HG02885 (cell line): Measurements from ENCODE around the gene METRN.

Experiments
- ATAC-seq: cut with Tn5 transposase; IDR thresholded peaks from one replicate; pipeline ENCODE4 v1.9.1; 2021; ENCODE audit warnings: mild to moderate bottlenecking; ENCODE audit not compliant: unreplicated experiment, poor library complexity

Gene METRN

DNA sequence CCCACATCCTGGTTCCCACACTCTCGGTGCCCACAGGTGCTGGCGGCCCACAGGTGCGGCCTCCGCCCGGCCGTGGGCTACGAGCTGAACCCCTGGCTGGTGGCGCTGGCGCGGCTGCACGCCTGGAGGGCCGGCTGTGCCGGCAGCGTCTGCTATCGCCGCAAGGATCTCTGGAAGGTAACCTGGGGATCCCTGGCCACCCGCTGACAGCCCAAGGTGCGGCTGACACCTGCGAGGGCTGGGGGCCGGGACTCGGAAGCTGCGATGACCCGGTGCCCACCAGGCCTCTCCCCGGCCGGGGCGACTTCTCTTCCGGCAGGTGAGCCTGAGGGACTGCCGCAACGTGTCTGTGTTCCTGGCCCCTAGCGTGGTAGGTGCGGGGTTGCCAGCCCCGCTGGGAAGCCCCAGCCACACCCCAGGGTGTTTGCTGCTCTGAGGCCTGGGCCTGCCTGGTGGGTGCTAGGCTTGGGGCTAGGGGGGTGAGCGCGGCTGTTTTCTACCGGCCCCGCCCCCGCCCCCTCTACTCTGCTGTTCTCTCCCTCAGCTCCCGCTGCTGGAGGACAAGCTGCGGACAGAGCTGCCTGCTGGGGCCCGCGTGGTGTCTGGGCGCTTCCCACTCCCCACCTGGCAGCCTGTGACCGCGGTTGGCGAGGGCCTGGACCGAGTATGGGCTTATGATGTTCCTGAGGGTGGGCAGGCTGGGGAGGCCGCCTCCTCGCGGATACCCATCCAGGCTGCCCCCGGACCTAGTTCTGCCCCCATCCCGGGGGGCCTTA lies 7.0 kb downstream of the METRN start:
- no peak for ATAC-seq

DNA sequence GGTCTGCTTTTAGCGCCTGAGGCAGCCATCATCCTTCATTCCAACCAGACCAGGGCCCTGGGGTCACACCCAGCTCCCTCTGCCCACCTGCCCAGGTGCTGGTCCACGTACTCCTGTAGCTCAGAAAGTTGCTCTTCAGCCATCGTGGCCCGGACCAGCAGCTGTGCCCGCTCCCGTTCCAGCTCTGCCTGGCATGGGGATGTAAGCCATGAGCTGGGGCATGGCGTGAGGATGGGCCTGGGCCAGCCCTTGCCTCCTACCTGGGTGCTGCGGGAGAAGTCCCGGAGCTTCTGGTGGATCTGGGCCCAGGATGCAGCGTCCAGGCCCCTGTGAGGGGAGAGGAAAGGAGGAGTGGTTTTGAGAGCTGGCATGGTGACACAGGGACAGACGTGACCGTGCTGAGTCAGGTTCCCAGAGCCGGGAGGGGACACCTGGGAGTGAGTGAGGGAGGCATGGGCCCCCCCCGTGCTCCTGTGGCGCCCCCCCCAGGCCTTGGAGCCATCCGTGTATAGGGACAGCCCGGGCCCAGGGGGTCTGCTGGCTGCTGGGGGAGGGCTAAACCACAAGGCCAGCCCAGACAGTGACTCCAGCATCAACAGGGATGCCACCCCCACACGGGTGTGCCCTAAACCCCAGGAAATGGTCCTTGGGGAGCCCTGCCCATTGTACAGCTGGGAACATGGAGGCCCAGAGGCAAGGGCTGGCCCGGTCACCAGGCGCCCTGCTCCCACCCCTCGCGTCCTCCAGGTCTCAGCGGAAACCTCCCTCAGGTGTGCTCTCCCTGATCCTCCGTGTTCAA lies 8.1 kb downstream of the METRN start:
- no peak for ATAC-seq

DNA sequence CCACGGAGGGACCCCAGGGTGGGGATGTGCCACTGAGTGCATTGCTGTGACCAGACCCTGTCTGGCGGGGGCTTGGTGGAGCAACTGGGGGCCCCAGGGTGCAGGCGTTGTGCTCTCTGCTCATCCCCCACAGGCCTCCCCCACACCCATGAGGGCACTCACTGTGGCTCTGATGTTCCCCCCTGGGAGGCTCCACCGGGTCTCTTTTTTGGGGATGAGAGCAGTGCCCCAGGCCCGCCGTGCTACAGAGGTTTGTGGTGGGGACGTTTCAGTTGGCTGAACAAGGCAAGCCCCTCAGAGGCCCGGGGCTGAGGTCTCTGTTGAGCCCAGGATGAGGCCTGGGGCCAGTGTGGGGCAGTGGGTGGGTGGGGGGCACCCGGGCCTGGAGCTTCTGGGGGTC lies 8.8 kb downstream of the METRN start:
- no peak for ATAC-seq

DNA sequence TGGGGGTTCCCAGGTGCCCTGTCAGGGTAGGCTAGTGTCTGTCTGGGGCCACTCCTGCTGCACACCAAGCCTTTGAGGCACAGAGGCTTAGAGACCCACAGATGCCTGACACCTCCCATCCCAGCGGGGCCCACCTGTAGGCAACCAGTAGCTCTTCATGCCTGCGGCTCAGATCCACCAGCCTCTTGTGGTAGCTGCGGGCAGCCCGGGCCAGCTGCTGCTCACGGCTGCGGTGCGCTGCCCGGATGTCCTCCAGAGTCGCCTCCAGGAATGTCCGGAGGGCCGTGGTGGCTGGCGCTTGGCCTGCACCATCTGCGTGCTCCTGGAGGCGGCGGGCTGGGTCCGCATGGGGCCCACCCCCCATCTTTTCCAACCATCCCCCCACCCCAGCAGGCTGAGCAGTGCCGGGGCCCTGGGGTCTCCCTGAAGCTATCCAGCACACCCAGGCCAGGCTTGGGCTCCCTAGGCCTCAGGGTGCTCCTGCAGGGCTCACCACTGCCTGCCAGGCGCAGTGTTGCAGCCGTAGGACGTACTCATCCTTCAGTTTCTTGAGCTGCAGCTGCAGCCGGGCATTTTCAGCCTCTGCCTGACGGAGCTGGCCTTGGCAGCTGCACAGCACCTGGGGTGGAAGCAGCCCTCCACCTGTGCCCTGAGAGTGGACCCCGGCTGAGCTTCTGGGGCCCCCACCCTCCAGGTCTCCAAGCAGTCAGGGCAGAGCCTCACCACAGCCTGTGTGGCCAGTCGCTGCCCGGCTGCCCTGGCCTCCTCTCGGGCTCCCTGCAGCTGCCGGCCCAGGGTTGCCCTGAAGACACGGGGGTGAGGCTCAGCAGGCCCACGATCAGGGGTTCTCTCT lies 9.5 kb downstream of the METRN start:
- no peak for ATAC-seq

DNA sequence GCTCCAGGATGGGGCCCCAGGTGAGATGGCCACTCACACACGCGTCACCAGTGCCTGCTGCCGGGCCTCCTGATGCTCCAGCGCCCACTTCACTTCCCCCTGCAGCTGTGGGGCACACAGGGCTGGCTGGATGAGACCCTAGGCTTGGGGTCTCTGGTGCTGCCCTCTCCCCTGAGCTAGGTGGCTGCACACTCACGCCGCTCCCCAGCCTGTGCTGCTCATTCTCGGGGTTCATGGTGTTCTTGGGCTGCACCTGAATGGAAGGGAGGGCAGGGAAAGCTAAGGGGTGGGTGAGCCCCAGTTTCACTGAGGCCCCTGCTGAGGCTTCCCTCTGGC lies 10.1 kb downstream of the METRN start:
- ATAC-seq: no peak

DNA sequence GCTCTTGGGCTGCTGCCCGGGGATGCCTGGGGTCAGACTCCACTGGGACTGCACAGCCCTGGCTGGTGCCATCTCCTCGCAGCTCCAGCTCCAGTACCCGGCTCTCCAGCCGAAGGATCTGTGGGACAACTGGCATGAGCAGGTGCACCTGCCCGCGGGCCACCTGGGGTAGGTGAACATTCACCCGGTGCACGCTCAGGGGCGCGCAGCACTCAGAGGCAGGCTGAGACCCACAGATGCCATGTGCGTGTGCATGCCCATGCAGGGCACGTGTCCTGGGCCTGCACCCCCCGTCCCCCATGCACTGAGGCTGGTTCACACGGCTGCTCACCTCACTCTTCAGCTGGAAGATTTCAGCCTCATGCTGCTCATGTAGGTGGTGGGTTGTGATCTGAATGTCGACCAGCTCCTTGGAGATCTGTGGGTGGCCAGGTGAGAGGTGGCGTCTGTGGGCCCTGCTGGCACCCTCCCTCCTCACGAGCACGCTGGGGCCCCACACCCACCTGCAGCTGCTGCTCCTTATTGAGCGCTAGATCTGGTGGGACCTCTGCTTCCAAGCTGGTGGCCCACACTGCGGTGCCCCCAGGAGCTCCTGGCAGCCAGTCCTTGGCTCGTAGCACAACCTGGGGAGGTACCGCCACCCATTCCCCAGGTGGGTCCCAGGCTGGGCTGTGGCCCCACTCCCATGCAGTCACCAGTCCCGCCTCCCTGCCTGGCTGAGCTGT lies 10.7 kb downstream of the METRN start:
- no peak for ATAC-seq

DNA sequence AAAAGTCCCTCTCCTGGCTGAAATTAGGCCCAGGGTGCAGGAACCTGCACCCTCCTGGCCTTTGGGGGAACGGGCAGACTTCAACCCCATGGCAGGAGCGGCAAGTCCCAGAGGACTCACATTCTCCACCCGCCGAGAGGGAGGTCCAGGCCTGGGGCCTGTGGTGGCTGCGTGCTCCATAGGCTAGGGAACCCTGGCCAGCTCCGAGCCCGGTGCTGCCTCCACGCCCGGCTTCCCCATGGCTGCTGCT lies 11.2 kb downstream of the METRN start:
- ATAC-seq: no peak

DNA sequence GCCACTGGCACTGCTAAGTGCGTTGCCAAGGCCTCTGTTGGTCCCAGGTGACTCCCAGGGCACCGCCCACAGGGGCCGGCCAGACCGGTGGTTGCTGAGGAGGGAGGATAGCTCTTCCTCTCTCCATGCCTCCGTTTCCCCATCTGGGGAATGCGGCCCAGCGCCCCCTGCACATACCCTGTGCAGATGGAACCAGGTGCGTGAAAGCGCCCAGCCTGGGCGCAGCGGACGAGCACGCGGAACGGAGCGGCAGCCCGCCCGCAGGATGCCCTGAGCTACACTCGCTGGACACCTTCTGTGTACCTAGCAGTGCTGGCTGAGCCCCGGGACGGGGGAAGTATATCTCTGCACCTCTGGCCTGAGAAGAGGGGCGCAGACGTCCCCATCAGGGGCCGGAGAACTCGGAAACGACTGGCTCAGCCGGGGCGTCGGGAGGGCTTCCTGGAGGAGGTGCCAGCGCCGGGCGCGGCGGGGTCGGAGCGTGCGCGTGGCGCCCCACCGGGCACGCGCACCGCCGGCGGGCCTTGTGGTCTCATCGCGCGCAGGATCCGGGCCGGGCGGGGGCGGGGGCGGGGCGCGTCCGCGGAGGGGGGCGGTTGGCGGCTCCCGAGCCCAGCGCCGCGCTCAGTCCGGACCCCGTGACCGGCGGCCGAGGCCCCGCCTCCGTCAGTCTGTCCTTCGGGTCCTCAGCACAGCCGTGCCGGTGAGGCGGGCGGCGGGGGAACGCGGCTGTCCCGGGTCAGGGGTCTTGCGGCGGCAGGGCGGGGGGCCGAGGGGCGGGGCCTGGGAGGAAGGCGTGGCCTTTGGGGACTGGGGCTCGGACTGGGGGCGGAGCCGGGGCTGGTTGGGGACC lies 11.7 kb downstream of the METRN start, which contains the start of the genes CCDC78 and HAGHL:
Gene CCDC78 (minus strand): TSS at position 6 of the 853 bp plus-strand sequence. CDS start 76 bp downstream, outside the sequence.
Gene HAGHL (plus strand): TSS at position 669 of the 853 bp plus-strand sequence. CDS start 404 bp downstream, outside the sequence.
- peak; percentile 42 for ATAC-seq

DNA sequence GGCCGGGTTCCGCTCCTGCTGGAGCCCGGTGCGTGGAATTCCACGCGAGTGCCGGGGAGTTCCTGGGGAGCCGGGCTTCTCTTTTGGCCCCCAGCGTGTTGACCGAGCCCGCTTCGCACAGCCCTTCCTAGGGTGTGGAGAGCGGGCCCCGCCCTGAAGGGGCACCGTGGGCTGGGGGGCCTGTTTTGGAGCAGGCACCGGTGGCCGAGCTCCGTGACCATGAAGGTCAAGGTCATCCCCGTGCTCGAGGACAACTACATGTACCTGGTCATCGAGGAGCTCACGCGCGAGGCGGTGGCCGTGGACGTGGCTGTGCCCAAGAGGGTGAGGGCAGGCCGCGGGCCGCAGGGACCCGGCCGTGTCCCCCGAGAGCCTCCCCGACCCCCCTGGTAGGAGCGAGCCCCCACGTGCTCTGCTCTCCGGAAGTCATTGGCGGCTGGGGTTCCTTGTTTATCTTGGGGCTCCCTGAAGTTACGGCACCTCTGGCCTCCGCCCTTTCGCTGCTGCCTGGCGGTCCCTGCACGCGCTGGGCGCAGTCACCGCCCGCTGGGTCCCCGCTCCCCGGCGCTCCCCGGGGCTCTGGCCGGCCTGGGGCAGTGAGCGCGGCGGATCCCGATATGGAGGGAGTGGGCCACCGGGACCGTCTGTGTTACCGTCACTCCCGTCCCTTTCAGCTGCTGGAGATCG lies 12.5 kb downstream of the METRN start:
- ATAC-seq: peak; percentile 12

DNA sequence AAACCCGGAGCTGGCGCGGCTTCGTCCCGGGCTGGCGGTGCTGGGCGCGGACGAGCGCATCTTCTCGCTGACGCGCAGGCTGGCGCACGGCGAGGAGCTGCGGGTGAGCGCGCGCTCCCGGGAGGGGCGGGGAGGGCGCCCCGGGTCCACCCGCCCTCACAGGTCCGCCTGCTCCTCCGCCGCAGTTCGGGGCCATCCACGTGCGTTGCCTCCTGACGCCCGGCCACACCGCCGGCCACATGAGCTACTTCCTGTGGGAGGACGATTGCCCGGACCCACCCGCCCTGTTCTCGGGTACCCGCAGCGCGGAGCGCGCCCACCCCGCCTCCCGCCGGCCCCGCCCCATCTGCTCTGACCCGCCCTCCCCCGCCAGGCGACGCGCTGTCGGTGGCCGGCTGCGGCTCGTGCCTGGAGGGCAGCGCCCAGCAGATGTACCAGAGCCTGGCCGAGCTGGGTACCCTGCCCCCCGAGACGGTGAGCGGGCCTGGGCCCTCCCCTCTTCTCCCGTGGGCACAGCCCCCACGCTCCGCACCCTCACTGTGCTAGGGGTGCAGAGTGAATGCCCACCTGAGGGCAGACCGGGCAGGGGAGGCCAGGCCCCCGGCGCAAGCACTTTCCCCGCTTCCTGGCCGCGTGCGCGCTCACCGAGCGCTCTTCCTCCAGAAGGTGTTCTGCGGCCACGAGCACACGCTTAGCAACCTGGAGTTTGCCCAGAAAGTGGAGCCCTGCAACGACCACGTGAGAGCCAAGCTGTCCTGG lies 13.4 kb downstream of the METRN start:
- ATAC-seq: peak; percentile 44

DNA sequence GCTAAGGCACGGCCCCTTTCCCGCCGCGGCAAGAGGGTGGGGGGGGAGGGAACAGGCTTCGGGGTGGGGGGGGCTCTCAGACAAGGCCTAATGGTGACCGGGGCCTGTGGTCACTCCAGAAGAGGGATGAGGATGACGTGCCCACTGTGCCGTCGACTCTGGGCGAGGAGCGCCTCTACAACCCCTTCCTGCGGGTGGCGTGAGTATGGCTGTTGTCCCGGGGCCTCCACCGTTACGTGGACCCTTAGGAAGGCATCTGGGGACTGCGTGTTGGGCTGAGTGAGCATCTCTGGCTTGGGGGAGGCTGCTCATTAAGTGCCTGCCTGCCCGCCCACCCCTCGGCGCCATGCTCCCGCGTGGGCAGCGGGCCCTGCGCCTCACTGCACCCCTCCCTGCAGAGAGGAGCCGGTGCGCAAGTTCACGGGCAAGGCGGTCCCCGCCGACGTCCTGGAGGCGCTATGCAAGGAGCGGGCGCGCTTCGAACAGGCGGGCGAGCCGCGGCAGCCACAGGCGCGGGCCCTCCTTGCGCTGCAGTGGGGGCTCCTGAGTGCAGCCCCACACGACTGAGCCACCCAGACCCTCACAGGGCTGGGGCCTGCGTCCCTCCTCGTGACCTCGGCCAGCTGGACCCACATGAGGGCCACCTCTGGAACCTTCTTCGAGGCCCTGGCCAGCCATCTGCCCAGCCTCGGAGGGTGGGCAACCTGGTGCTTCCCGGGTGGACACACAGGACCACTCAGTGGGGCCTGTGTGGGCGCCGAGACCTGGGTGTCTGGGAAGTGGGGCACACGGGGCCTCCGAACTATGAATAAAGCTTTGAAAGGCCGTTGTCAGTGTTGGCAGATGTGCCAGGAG lies 14.2 kb downstream of the METRN start:
- no peak for ATAC-seq

DNA sequence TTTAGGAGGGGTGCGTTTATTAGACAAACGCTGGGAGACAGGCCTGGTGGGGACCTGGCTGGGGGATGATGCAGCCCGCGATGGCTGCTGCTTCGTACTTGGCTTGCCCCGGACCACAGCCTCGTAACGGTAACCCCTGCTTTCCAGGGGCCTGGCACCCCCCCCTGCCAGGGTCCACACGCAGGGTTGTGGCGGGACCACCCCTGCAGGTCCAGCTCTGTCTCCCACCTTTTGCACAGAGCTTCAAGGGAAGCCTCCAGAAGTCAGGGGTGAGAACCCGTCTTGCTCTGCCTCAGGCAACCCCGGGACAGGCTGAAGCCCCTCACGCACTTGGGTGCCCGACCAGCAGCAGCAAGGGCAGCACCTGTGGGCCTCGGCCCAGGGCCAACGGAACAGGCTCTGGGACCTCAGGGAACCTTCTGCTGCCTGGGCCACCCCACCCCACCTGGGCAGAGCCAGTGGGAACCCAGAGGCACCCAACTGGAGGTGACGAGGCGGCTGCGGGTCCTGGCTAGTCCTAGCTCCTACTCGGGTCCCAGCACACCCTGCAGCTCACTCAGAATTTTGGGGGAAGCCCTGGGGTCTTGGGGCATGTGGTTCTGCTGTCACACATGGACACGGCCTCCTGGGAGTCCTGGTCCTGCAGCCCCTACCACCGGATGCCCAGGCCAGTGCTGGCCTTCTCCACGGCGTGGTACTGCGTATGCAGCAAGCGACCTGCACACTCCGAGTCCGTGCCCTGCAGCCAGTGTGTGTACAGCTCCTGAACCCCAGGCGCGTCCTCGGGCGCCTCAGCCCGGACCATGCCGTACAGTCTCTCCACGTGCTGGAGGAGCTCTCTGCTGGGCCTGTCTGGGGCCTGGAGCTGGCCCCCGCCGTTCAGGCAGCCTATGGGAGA lies 15.1 kb downstream of the METRN start:
- ATAC-seq: no peak

DNA sequence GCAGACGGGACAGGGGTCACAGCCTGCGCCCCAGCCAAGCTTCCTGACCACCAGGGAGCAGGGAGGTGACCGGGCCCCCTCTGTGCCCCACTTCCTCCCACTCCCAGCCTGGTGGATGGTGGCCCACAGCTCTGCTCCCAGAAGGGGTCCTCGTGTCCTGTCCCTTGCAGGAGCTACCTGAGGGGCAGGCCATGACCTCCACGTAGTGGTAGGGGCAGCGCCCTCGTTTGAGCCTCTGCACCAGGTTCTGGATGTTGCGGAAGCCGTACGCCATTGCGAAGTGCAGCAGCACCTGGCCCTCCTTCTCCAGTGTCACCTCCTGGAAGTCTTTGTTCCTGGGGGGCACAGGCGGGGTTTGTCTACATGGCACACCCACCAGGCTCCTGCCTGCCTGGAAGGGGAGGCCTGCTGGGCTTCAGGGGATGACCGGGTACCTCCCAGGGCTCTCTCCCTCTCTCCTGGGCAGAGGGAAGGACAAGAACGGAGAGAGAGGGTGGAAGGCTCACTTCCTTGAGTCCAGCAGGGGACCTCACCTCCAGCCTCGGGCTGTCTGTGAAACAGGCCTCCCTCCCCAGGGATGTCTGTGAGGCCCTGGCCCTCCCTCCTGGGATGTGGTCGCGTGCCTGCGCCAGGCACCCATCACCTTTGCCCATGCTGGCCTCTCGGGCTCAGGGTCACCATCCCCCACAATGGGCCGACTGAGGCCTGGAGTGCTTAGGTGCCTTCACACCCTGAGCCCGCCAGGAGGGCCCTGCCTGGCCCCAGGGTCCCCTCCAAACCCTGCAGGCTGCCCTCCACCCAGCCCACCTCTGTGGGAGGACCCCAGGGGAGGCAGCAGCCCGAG lies 16.0 kb downstream of the METRN start:
- ATAC-seq: no peak

DNA sequence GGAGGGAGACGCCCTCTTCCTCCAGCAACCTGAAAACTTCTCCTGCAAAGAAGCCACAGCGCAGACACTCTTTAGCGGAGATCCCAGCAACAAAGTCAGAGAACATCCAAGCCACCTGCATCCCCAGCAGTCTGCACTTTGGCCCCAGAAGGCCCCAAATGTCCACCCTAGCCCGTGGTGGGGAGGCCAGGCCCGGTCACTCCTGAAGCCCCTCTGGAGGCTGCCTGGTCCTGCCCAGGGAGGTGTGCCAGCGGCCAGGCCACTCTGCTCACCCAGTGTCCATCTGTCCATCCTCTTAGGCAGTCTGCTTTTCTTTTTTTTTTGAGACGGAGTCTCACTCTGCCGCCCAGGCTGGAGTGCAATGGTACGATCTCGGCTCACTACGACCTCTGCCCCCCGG lies 17.4 kb downstream of the METRN start:
- ATAC-seq: no peak

DNA sequence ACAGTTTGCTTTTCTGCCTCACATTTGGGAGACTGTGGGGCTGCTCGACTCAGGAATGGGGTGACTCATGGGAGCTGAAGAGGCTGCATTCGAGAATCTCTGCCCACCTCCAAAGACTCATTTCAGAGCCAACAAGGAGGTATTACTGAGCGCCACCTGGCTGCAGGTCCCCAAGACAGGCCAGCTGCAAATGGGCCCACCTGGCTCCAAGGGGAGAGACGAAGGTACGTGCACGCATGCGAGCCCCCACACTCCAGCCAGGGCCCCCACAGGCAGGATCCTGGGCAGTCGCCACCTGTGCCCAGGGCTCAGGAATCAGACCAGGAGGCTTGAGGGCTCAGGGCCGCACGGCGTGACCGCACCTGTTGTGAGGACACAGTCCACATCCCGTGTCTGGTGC lies 18.0 kb downstream of the METRN start:
- ATAC-seq: no peak
